HUES48 (cell line): Measurements from ENCODE around the gene CFAP99.

Experiments
- H3K27ac ChIP-seq: one replicate; pipeline ENCODE4 v1.7.0; 2013; ENCODE audit warnings: low read depth, low read length, inconsistent platforms
- H3K27me3 ChIP-seq: 2 replicates; pipeline ENCODE4 v1.6.1; 2013; ENCODE audit warnings: mild to moderate bottlenecking, low read length; ENCODE audit not compliant: control insufficient read depth, insufficient read depth
- H3K36me3 ChIP-seq: 2 replicates; pipeline ENCODE4 v1.6.1; 2013; ENCODE audit warnings: low read length; ENCODE audit not compliant: control insufficient read depth, insufficient read depth
- H3K4me1 ChIP-seq: 2 replicates; pipeline ENCODE4 v1.6.1; 2013; ENCODE audit warnings: mild to moderate bottlenecking, low read length; ENCODE audit not compliant: control insufficient read depth, insufficient read depth
- H3K4me3 ChIP-seq: 2 replicates; pipeline ENCODE4 v1.5.1; 2013; ENCODE audit warnings: mild to moderate bottlenecking, low read depth, low read length
- H3K9ac ChIP-seq: 2 replicates; pipeline ENCODE4 v1.6.1; 2013; ENCODE audit warnings: mild to moderate bottlenecking, low read depth, low read length, moderate library complexity
- H3K9me3 ChIP-seq: 2 replicates; pipeline ENCODE4 v1.6.1; 2013; ENCODE audit warnings: low read length; ENCODE audit not compliant: control insufficient read depth, insufficient read depth

CFAP99 gene

GRCh38 chr4:2501034-2501594 is 82.4 kb downstream of the CFAP99 start:
- H3K4me1 ChIP-seq = no peaks in the 10 kb centered on the region
- H3K36me3 ChIP-seq = peaks cover 79% of the 10 kb centered on the region
- no peaks in the 10 kb centered on the region for H3K27me3 ChIP-seq
- no peak overlapping the region for H3K9ac ChIP-seq
- no peak overlapping the region for H3K4me3 ChIP-seq
- H3K27ac ChIP-seq = no peak overlapping the region
- H3K9me3 ChIP-seq = no peaks in the 10 kb centered on the region

DNA sequence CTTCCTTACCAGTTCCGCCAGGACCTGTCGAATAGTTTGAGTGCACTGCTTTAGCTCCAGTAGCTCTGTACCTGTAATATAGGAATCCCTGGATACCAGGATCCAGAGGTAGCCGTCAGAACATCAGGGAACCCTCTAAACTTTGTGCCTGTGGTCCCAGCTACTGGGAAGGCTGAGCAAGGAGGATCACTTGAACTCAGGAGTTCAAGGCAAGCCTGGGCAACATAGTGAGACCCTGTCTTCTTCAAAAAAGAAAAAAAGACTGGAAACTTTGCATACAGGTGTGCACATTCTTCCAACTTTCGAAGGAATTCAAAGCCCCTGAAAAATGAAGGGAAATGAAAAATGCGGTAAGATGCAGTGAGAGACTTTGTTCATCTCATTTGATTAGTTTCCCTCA is 85.1 kb downstream of the CFAP99 start:
- Histone ChIP-seq H3K36me3 (peaks cover 74% of the 10 kb centered on the region), H3K27me3 (no peaks in the 10 kb centered on the region), H3K9ac (no peak overlapping the region), H3K4me1 (no peaks in the 10 kb centered on the region), H3K27ac (no peak overlapping the region), H3K9me3 (no peaks in the 10 kb centered on the region), H3K4me3 (no peak overlapping the region)

DNA sequence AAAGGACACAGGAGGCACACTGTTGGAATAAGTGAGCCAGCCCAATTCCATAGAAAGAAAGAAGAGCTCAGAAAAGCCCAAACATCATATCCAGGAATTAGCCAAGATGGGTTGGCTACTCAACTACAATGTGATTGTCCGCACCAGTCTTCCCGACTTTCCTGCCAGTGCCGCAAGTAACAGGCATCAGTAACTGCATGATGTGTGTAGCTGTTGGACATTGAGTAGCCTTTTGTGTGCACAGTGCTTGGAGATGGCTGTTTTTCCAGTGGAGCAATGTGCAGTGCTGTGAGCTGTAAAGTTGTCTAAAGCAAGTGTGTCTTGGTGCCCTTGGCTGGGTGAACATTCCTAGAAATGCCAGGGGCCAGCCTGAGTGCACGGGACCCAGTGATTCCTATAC is 88.5 kb downstream of the CFAP99 start:
- H3K9ac ChIP-seq = no peak overlapping the region
- no peaks in the 10 kb centered on the region for H3K27me3 ChIP-seq
- no peaks in the 10 kb centered on the region for H3K9me3 ChIP-seq
- H3K36me3 ChIP-seq = peaks cover 75% of the 10 kb centered on the region
- H3K4me1 ChIP-seq = no peaks in the 10 kb centered on the region
- no peak overlapping the region for H3K4me3 ChIP-seq
- no peak overlapping the region for H3K27ac ChIP-seq

- no peak overlapping the region for H3K4me3 ChIP-seq
- no peak overlapping the region for H3K9ac ChIP-seq
- no peak overlapping the region for H3K27ac ChIP-seq
- H3K9me3 ChIP-seq = no peaks in the 10 kb centered on the region
- peaks cover 80% of the 10 kb centered on the region for H3K36me3 ChIP-seq
- H3K27me3 ChIP-seq = no peaks in the 10 kb centered on the region
- no peaks in the 10 kb centered on the region for H3K4me1 ChIP-seq
Measured at GRCh38 chr4:2507855-2508254, 89.1 kb downstream of the CFAP99 start.

DNA sequence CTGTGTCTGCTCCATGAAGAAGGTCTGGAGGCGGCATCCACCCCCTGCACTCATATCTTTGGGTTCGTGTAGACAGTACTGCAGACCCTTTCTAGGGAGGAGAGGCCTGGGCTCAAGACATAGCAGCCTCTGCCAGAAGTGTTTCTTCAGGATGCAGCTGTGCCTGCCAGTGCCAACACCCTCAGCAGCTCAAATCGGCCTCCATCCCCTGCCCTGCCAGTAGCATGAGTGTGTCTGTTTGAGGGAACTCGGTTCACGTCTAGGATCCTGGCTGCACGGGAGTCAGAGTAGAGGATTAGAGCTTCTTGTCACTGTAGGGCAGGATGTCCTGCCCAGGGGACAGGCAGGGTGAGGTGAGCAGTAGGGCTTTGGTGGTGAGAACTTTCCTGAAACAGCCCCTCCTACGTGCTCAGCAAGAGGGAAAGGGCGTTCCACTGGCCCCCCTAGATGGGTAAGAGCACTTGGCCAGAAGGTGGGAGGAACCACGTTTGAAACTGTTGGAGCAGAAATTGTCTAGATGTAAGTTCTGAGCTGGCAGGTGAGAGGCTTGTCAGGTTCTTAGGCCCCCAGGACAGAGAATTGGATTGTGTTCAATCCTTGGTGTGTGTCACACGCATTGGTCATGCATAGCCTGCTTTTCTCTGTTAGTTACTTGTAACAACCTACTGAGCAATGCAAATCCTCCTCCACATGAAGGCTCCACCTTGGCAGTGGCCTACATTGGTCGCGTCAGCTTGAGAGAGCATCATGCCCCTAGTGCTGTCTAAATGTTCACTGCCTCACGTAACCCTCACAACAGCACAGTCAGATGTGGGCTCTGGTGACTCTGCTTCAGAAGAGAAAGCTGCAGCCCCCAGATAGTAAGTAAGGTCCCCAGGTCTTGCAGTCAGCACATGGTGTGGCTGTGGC is 91.8 kb downstream of the CFAP99 start:
- H3K9me3 ChIP-seq = no peaks in the 10 kb centered on the region
- H3K36me3 ChIP-seq = peaks cover 89% of the 10 kb centered on the region
- H3K4me1 ChIP-seq = no peaks in the 10 kb centered on the region
- H3K27me3 ChIP-seq = no peaks in the 10 kb centered on the region
- no peak overlapping the region for H3K27ac ChIP-seq
- no peak overlapping the region for H3K9ac ChIP-seq
- H3K4me3 ChIP-seq = no peak overlapping the region

- H3K27me3 ChIP-seq = no peaks in the 10 kb centered on the region
- H3K36me3 ChIP-seq = peaks cover 87% of the 10 kb centered on the region
- H3K9ac ChIP-seq = no peak overlapping the region
- H3K4me1 ChIP-seq = no peaks in the 10 kb centered on the region
- no peak overlapping the region for H3K4me3 ChIP-seq
- H3K27ac ChIP-seq = no peak overlapping the region
- H3K9me3 ChIP-seq = no peaks in the 10 kb centered on the region
Measured at GRCh38 chr4:2511645-2512131, 92.9 kb downstream of the CFAP99 start.
